BLaER1 treated with 17β-estradiol and CSF1 and Interleukin-3, amounts not matched to agents 10 nM and 100 nM (cell line): ENCODE results near the gene SLC26A2.
A peak's percentile ranks its signal among the peaks of the same experiment; 100 is the strongest.

Experiments used
- H3K27ac ChIP-seq, 11 experiments: shearing (Covaris generic); formaldehyde crosslinking; 2 replicates each; pipeline ENCODE4 v1.8.1; 2022
- H3K27me3 ChIP-seq, 11 experiments: shearing (Covaris generic); formaldehyde crosslinking; 2 replicates each; pipeline ENCODE4 v1.8.1; 2022
- H3K36me3 ChIP-seq, 11 experiments: shearing (Covaris generic); formaldehyde crosslinking; 2 replicates each; pipeline ENCODE4 v1.8.1; 2022
- H3K4me1 ChIP-seq, 10 experiments: shearing (Covaris generic); formaldehyde crosslinking; 2 replicates each; pipeline ENCODE4 v1.8.1; 2022
- H3K4me2 ChIP-seq, 11 experiments: shearing (Covaris generic); formaldehyde crosslinking; 2 replicates each; pipeline ENCODE4 v1.8.1; 2022
- H3K4me3 ChIP-seq, 10 experiments: shearing (Covaris generic); formaldehyde crosslinking; 2 replicates each; pipeline ENCODE4 v1.8.1; 2022
- H3K9ac ChIP-seq, 11 experiments: shearing (Covaris generic); formaldehyde crosslinking; 2 replicates each; pipeline ENCODE4 v1.8.1; 2022
- H3K9me3 ChIP-seq, 11 experiments: shearing (Covaris generic); formaldehyde crosslinking; replicated peaks in 1 of 11; 2 replicates each; pipeline ENCODE4 v1.8.1; 2022
- H4K20me1 ChIP-seq, 11 experiments: shearing (Covaris generic); formaldehyde crosslinking; 2 replicates each; pipeline ENCODE4 v1.8.1; 2022
- Cebpa-rat ChIP-seq, 11 experiments: shearing (Covaris generic); IDR thresholded peaks; 2 replicates each; pipeline ENCODE4 v1.8.1; 2022

SLC26A2 gene

GRCh38 chr5:150017226-150018005, 56.9 kb downstream of the SLC26A2 start:
- H3K9me3 ChIP-seq = peaks cover 28 to 37% (median 31%) of the 10 kb centered on the region in 11 experiments
- peaks cover 0 to 70% (median 5%) of the 10 kb centered on the region in 11 experiments; a peak in 12 of 22 replicates for H4K20me1 ChIP-seq
- H3K4me2 ChIP-seq = no peak overlapping the region
- H3K9ac ChIP-seq = no peak overlapping the region
- H3K36me3 ChIP-seq = peaks cover 96 to 100% (median 100%) of the 10 kb centered on the region in 11 experiments
- H3K27ac ChIP-seq = no peak overlapping the region
- no peak overlapping the region for H3K4me3 ChIP-seq
- peaks cover 9 to 33% (median 18%) of the 10 kb centered on the region in 10 experiments for H3K4me1 ChIP-seq
- no peaks in the 10 kb centered on the region for H3K27me3 ChIP-seq
- TF ChIP-seq Cebpa-rat (IDR thresholded peaks at IDR 0.05) = no peak

GRCh38 chr5:150020249-150020648, 59.7 kb downstream of the SLC26A2 start:
- Histone ChIP-seq H3K9ac (no peak overlapping the region), H3K4me2 (peak overlapping the region in 2 of 11 experiments; percentile 57 to 79; a peak in 1 of 22 replicates)
- no peak for TF ChIP-seq Cebpa-rat (IDR thresholded peaks at IDR 0.05)

DNA sequence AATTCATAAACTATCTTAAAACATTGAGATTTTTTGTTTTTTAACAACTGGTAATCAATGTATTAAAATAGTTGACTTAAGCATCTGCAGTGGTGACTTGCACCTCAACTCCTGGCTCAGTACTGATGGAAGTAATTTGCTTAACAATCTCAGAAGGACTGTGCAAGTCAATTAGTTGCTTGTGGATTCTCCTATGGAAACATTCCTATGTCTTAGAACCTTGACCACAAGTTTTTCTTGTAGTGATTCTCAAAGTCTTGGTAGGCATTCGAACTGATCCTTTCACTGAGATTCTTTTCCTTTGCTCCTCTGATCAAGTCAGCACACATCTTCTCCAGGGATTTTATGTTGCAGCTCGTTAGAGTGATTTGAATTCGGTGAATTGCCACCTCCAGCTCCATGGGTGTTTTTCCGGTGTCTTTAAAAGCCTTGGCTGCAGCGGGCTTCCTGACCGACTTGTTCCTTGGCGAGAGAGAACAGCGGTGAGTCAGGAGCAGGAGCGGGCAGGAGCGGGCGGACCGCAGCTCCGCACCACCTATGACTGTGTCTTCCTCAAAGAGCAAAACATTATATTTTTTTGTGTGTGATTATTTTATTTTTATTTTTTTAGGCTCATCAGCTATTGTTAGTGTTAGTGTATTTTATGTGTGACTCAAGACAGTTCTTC, 61.1 kb downstream of the SLC26A2 start:
- H3K4me2 ChIP-seq = peak overlapping the region; percentile 21 to 79 (median 49); a peak in 20 of 22 replicates
- H3K27me3 ChIP-seq = no peaks in the 10 kb centered on the region
- TF ChIP-seq Cebpa-rat (IDR thresholded peaks at IDR 0.05) = no peak
- peak overlapping the region in 9 of 11 experiments; percentile 1 to 69 (median 48); a peak in 14 of 22 replicates for H3K27ac ChIP-seq
- H3K4me3 ChIP-seq = 0 out of 20 replicates have a peak overlapping the region, but pooled peaks of 1 of the 10 experiments have one; percentile 1
- H3K4me1 ChIP-seq = peaks cover 29 to 61% (median 44%) of the 10 kb centered on the region in 10 experiments
- peaks cover 95 to 100% (median 100%) of the 10 kb centered on the region in 11 experiments for H3K36me3 ChIP-seq
- H3K9me3 ChIP-seq = peaks cover 0 to 3% (median 0%) of the 10 kb centered on the region in 11 experiments; a peak in 4 of 22 replicates
- peaks cover 0 to 82% (median 12%) of the 10 kb centered on the region in 11 experiments; a peak in 14 of 22 replicates for H4K20me1 ChIP-seq
- peak overlapping the region in 8 of 11 experiments; percentile 6 to 47 (median 26); a peak in 13 of 22 replicates for H3K9ac ChIP-seq

More at GRCh38 chr5:150020249-150020648, 59.7 kb downstream of the SLC26A2 start:
- H3K27me3 ChIP-seq = no peaks in the 10 kb centered on the region
- H3K36me3 ChIP-seq = peaks cover 95 to 100% (median 100%) of the 10 kb centered on the region in 11 experiments
- peaks cover 11 to 16% (median 13%) of the 10 kb centered on the region in 11 experiments for H3K9me3 ChIP-seq
- H3K27ac ChIP-seq = no peak overlapping the region
- H3K4me1 ChIP-seq = peaks cover 29 to 61% (median 44%) of the 10 kb centered on the region in 10 experiments
- H4K20me1 ChIP-seq = peaks cover 0 to 83% (median 11%) of the 10 kb centered on the region in 11 experiments; a peak in 14 of 22 replicates
- H3K4me3 ChIP-seq = no peak overlapping the region

- no peak for TF ChIP-seq Cebpa-rat (IDR thresholded peaks at IDR 0.05)
- H3K27ac ChIP-seq = peak overlapping the region in 9 of 11 experiments; percentile 1 to 69 (median 48); a peak in 15 of 22 replicates
- no peaks in the 10 kb centered on the region for H3K9me3 ChIP-seq
- peaks cover 29 to 60% (median 44%) of the 10 kb centered on the region in 10 experiments for H3K4me1 ChIP-seq
- peaks cover 0 to 78% (median 12%) of the 10 kb centered on the region in 11 experiments; a peak in 14 of 22 replicates for H4K20me1 ChIP-seq
- H3K27me3 ChIP-seq = no peaks in the 10 kb centered on the region
- H3K4me3 ChIP-seq = 0 out of 20 replicates have a peak overlapping the region, but pooled peaks of 1 of the 10 experiments have one; percentile 1
- H3K9ac ChIP-seq = peak overlapping the region in 9 of 11 experiments; percentile 6 to 47 (median 15); a peak in 16 of 22 replicates
- peaks cover 95 to 100% (median 100%) of the 10 kb centered on the region in 11 experiments for H3K36me3 ChIP-seq
- peak overlapping the region; percentile 21 to 79 (median 49); a peak in 19 of 22 replicates for H3K4me2 ChIP-seq
Measured at GRCh38 chr5:150022158-150022531, 61.6 kb downstream of the SLC26A2 start.

DNA sequence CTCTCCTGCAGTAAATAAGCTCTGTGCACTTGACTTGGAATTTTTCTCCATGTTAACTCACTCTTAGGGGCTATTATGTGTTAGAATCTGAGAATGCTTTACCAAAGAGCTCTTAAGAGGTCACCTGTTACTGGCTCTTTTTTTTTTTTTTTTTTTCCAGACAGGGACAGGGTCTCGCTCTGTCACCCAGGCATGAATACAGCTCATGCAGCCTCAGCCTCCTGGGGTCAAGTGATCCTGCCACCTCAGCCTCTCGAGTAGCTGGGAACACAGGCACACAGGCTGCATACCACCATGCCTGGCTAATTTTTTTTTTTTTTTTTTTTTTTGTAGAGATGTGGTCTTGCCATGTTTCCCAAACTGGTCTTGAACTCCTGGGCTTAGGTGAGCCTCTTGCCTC, 62.1 kb downstream of the SLC26A2 start:
- H3K27ac ChIP-seq = peak overlapping the region in 8 of 11 experiments; percentile 2 to 69 (median 52); a peak in 14 of 22 replicates
- peaks cover 95 to 100% (median 100%) of the 10 kb centered on the region in 11 experiments for H3K36me3 ChIP-seq
- H4K20me1 ChIP-seq = peaks cover 0 to 73% (median 12%) of the 10 kb centered on the region in 11 experiments; a peak in 14 of 22 replicates
- peak overlapping the region in 10 of 11 experiments; percentile 0 to 79 (median 53); a peak in 16 of 22 replicates for H3K4me2 ChIP-seq
- no peaks in the 10 kb centered on the region for H3K9me3 ChIP-seq
- TF ChIP-seq Cebpa-rat (IDR thresholded peaks at IDR 0.05) = no peak
- peaks cover 29 to 54% (median 44%) of the 10 kb centered on the region in 10 experiments for H3K4me1 ChIP-seq
- no peak overlapping the region for H3K4me3 ChIP-seq
- peak overlapping the region in 5 of 11 experiments; percentile 11 to 47 (median 40); a peak in 8 of 22 replicates for H3K9ac ChIP-seq
- no peaks in the 10 kb centered on the region for H3K27me3 ChIP-seq

DNA sequence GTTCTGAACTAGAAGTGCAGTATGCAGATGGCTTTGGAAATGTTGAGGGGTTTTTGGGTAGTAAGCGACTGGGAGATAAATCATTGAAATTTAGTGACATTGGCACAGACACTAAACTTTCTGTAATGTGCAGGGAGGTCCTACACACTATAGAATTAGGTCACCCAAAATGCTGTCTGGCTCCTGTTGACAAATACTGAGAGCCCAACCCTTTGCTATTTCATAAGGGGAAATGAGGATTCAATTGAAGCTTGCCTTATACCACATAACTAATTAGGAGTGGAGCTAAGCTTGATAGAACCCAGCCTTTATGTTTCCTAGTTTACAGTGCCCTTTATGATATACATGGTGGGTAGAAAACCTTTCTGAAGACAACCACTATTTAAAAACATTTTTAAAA, 62.6 kb downstream of the SLC26A2 start:
- Histone ChIP-seq H3K27ac (peak overlapping the region in 6 of 11 experiments; percentile 22 to 69 (median 58); a peak in 8 of 22 replicates), H3K9ac (peak overlapping the region in 3 of 11 experiments; percentile 38 to 47 (median 40); a peak in 2 of 22 replicates), H3K4me1 (peaks cover 29 to 54% (median 44%) of the 10 kb centered on the region in 10 experiments), H4K20me1 (peaks cover 0 to 68% (median 12%) of the 10 kb centered on the region in 11 experiments; a peak in 14 of 22 replicates), H3K4me3 (no peak overlapping the region), H3K27me3 (no peaks in the 10 kb centered on the region), H3K9me3 (no peaks in the 10 kb centered on the region), H3K36me3 (peaks cover 95 to 100% (median 100%) of the 10 kb centered on the region in 11 experiments), H3K4me2 (peak overlapping the region in 9 of 11 experiments; percentile 0 to 79 (median 57); a peak in 11 of 22 replicates)
- no peak for TF ChIP-seq Cebpa-rat (IDR thresholded peaks at IDR 0.05)

DNA sequence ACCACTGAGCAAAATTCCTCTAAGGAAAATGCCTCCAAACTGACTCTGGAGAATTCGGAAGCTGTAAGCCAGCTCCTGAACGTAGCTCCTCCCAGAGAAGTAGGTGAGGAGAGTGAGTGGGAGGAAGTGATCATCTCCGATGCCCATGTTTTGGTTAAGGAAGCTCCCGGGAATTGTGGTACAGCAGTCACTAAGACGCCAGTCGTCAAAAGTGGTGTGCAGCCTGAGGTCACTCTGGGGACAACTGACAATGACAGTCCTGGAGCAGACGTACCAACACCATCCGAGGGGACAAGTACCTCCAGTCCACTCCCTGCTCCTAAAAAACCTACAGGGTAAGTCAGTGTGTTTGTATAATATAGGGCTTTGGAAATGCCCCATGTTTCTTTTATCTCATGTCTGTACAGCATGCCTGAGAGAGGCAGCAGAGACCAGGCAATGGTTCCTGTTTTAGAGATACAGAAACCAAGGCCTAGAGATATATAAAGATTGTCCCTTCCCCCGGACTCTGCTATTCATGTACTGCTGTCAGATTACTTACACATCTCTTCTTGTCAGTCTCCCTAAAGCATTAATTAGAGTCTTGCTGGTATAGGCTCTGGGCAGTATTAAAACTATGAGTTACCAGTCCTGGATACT, 63.9 kb downstream of the SLC26A2 start:
- Histone ChIP-seq H4K20me1 (peaks cover 0 to 65% (median 12%) of the 10 kb centered on the region in 11 experiments; a peak in 13 of 22 replicates), H3K4me1 (peaks cover 29 to 54% (median 44%) of the 10 kb centered on the region in 10 experiments), H3K9me3 (no peaks in the 10 kb centered on the region), H3K36me3 (peaks cover 93 to 100% (median 98%) of the 10 kb centered on the region in 11 experiments), H3K27me3 (no peaks in the 10 kb centered on the region), H3K4me3 (no peak overlapping the region), H3K27ac (peak overlapping the region in 9 of 11 experiments; percentile 6 to 62 (median 26); a peak in 11 of 22 replicates), H3K4me2 (peak overlapping the region; percentile 30 to 79 (median 57)), H3K9ac (peak overlapping the region in 10 of 11 experiments; percentile 15 to 55 (median 38); a peak in 16 of 22 replicates)
- TF ChIP-seq Cebpa-rat (IDR thresholded peaks at IDR 0.05) = no peak
